Epidermal melanocyte (primary cell): Measurements from ENCODE around the gene ZNF121.

Experiments used
- DNase-seq: peaks from one replicate; pipeline ENCODE4 v3.0.0; 2011; ENCODE audit warnings: low spot score; ENCODE audit not compliant: insufficient read length

Gene ZNF121

GRCh38 chr19:9538183-9539058 is 45.9 kb downstream of the ZNF121 start, which contains the start of gene ZNF426:
Gene ZNF426, minus strand, starts transcription at chr19:9538645. Its CDS starts 2,413 bp downstream, at chr19:9536232.
- peak; percentile 89 for DNase-seq

- DNase-seq: no peak
These were observed 48.4 kb downstream of the ZNF121 start for GRCh38 chr19:9535934-9536333.

GRCh38 chr19:9531933-9532332 is 52.4 kb downstream of the ZNF121 start:
- no peak for DNase-seq

GRCh38 chr19:9528757-9529336 is 55.5 kb downstream of the ZNF121 start:
- no peak for DNase-seq

GRCh38 chr19:9523885-9524474 is 60.3 kb downstream of the ZNF121 start:
- no peak for DNase-seq
